ENCODE data around the gene PCBP3. TPM values are rescaled to one million over a fixed set of nuclear protein-coding genes. Genes with fewer than 3 reads are reported as not detected.

PCBP3 gene
- total RNA-seq, 1 experiment from 2014 or later = not detected

GRCh38 chr21:45964649-45965048 lies 321.1 kb downstream of the PCBP3 start:
- Histone ChIP-seq H3K36me3 (ENCODE audit: insufficient read depth, low read length) (no peaks in the 10 kb centered on the region), H3K79me2 (ENCODE audit: low read length) (no peaks in the 10 kb centered on the region), H3K4me1 (ENCODE audit: low read length) (no peaks in the 10 kb centered on the region), H3K9me3 (ENCODE audit: low read length) (no peaks in the 10 kb centered on the region), H3K4me3 (ENCODE audit: low read length) (no peak overlapping the region), H3K9ac (ENCODE audit: low read length) (no peak overlapping the region), H2AFZ (ENCODE audit: low read length) (no peak overlapping the region), H4K20me1 (ENCODE audit: insufficient read depth, low read depth, low read length) (no peaks in the 10 kb centered on the region), H3K9me2 (replicated peaks; ENCODE audit: insufficient read depth, low read length) (no peaks in the 10 kb centered on the region), H3K4me2 (ENCODE audit: low read depth, low read length, poor library complexity, severe bottlenecking) (no peak overlapping the region), H3K27me3 (ENCODE audit: low read length) (no peaks in the 10 kb centered on the region), H3K27ac (ENCODE audit: low read length) (no peak overlapping the region)
- DNase-seq = no peak

GRCh38 chr21:45965084-45965809 lies 321.7 kb downstream of the PCBP3 start:
- H3K9me2 ChIP-seq (replicated peaks; ENCODE audit: insufficient read depth, low read length) = no peaks in the 10 kb centered on the region
- no peaks in the 10 kb centered on the region for H4K20me1 ChIP-seq (ENCODE audit: insufficient read depth, low read depth, low read length)
- no peaks in the 10 kb centered on the region for H3K4me1 ChIP-seq (ENCODE audit: low read length)
- H3K9me3 ChIP-seq (ENCODE audit: low read length) = no peaks in the 10 kb centered on the region
- no peak overlapping the region for H3K4me3 ChIP-seq (ENCODE audit: low read length)
- no peak overlapping the region for H3K9ac ChIP-seq (ENCODE audit: low read length)
- H3K79me2 ChIP-seq (ENCODE audit: low read length) = no peaks in the 10 kb centered on the region
- no peaks in the 10 kb centered on the region for H3K27me3 ChIP-seq (ENCODE audit: low read length)
- H3K4me2 ChIP-seq (ENCODE audit: low read depth, low read length, poor library complexity, severe bottlenecking) = no peak overlapping the region
- H2AFZ ChIP-seq (ENCODE audit: low read length) = no peak overlapping the region
- no peak overlapping the region for H3K27ac ChIP-seq (ENCODE audit: low read length)
- no peak for DNase-seq
- H3K36me3 ChIP-seq (ENCODE audit: insufficient read depth, low read length) = no peaks in the 10 kb centered on the region

DNA sequence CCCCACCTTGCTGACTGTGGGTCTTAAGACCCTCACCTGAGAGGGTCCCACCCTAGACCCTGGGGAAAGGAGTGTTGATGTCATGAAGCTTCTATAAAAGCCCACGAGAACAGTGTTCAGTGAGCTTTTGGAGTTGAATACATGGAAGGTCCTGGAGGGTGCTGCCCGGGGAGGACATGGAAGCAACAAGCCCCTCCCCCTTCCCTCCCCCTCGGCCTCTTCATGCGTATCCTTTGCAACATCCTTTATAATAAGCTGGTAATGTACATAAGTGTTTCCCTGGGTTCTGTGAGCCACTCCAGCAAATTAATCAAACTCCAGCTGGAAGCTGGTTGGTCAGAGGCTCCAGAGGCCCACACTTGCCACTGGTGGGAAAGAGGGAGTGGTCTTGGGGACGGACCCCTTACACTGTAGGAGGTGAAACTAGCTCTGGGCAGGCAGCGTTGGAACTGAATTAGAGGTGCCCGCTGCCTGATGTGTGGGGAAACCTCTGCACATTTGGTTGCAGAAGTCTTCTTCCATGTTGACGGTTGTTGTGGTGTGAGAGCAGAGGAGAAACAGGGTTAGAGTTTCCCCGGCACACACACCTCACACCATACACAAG lies 323.4 kb downstream of the PCBP3 start:
- H4K20me1 ChIP-seq (ENCODE audit: insufficient read depth, low read depth, low read length) = no peaks in the 10 kb centered on the region
- H3K27me3 ChIP-seq (ENCODE audit: low read length) = no peaks in the 10 kb centered on the region
- no peaks in the 10 kb centered on the region for H3K36me3 ChIP-seq (ENCODE audit: insufficient read depth, low read length)
- H3K79me2 ChIP-seq (ENCODE audit: low read length) = no peaks in the 10 kb centered on the region
- no peaks in the 10 kb centered on the region for H3K9me2 ChIP-seq (replicated peaks; ENCODE audit: insufficient read depth, low read length)
- no peaks in the 10 kb centered on the region for H3K4me1 ChIP-seq (ENCODE audit: low read length)
- H3K4me3 ChIP-seq (ENCODE audit: low read length) = no peak overlapping the region
- H3K4me2 ChIP-seq (ENCODE audit: low read depth, low read length, poor library complexity, severe bottlenecking) = no peak overlapping the region
- H2AFZ ChIP-seq (ENCODE audit: low read length) = no peak overlapping the region
- no peak overlapping the region for H3K9ac ChIP-seq (ENCODE audit: low read length)
- H3K9me3 ChIP-seq (ENCODE audit: low read length) = no peaks in the 10 kb centered on the region
- H3K27ac ChIP-seq (ENCODE audit: low read length) = no peak overlapping the region
- no peak for DNase-seq

DNA sequence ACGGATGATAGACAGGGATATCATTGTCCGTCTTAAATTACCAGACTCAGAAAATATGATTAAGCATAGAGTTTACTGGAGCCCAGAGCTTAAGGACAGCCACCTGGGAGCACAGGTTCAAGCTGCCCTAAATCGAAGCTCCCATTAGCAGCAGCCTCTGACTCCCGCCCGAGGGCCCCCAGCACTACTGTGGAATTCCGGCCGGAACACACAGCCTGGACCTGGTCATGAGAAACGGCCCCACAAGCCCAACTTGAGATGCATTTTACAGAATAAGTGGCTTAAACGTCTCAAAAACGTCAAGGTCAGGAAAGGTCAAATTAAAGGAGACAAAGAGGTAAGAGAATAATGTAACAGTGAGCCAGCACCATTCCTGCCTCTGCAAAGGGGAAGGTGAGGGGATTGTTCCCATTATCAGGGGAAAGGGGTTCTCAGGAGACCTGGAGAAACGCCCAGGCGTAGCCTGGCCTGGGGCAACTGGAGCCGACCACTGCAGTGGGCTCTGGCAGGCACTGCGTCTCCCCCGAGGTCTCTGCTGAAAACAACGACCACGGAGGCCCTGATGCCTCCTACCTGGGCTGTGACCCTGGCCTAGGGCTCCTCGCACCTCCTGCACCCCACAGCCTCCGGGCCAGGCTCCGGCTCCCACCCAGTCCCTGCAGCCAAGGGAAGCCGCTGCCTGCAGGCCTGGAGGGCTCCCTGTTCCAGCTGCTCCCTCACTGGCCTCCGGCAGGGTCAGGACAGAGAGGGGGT lies 326.6 kb downstream of the PCBP3 start:
- Histone ChIP-seq H2AFZ (ENCODE audit: low read length) (no peak overlapping the region), H3K36me3 (ENCODE audit: insufficient read depth, low read length) (no peaks in the 10 kb centered on the region), H3K27me3 (ENCODE audit: low read length) (no peaks in the 10 kb centered on the region), H4K20me1 (ENCODE audit: insufficient read depth, low read depth, low read length) (no peaks in the 10 kb centered on the region), H3K79me2 (ENCODE audit: low read length) (no peaks in the 10 kb centered on the region), H3K27ac (ENCODE audit: low read length) (no peak overlapping the region), H3K9me2 (replicated peaks; ENCODE audit: insufficient read depth, low read length) (no peaks in the 10 kb centered on the region), H3K4me2 (ENCODE audit: low read depth, low read length, poor library complexity, severe bottlenecking) (no peak overlapping the region), H3K9ac (ENCODE audit: low read length) (no peak overlapping the region), H3K4me1 (ENCODE audit: low read length) (no peaks in the 10 kb centered on the region), H3K9me3 (ENCODE audit: low read length) (no peaks in the 10 kb centered on the region), H3K4me3 (ENCODE audit: low read length) (no peak overlapping the region)
- no peak for DNase-seq

GRCh38 chr21:45970674-45971615 lies 327.4 kb downstream of the PCBP3 start:
- Histone ChIP-seq H3K4me3 (ENCODE audit: low read length) (no peak overlapping the region), H3K4me2 (ENCODE audit: low read depth, low read length, poor library complexity, severe bottlenecking) (no peak overlapping the region), H3K4me1 (ENCODE audit: low read length) (no peaks in the 10 kb centered on the region)

GRCh38 chr21:45971616-45972352 lies 328.3 kb downstream of the PCBP3 start:
- DNase-seq = no peak
- Histone ChIP-seq H3K4me3 (ENCODE audit: low read length) (no peak overlapping the region), H4K20me1 (ENCODE audit: insufficient read depth, low read depth, low read length) (no peaks in the 10 kb centered on the region), H3K4me2 (ENCODE audit: low read depth, low read length, poor library complexity, severe bottlenecking) (no peak overlapping the region), H3K4me1 (ENCODE audit: low read length) (no peaks in the 10 kb centered on the region), H3K9me2 (replicated peaks; ENCODE audit: insufficient read depth, low read length) (no peaks in the 10 kb centered on the region), H3K27ac (ENCODE audit: low read length) (no peak overlapping the region), H2AFZ (ENCODE audit: low read length) (no peak overlapping the region), H3K36me3 (ENCODE audit: insufficient read depth, low read length) (no peaks in the 10 kb centered on the region), H3K9ac (ENCODE audit: low read length) (no peak overlapping the region), H3K27me3 (ENCODE audit: low read length) (no peaks in the 10 kb centered on the region), H3K79me2 (ENCODE audit: low read length) (no peaks in the 10 kb centered on the region), H3K9me3 (ENCODE audit: low read length) (no peaks in the 10 kb centered on the region)

More at GRCh38 chr21:45970674-45971615, 327.4 kb downstream of the PCBP3 start:
- Histone ChIP-seq H3K79me2 (ENCODE audit: low read length) (no peaks in the 10 kb centered on the region), H3K27ac (ENCODE audit: low read length) (no peak overlapping the region), H4K20me1 (ENCODE audit: insufficient read depth, low read depth, low read length) (no peaks in the 10 kb centered on the region), H3K9me3 (ENCODE audit: low read length) (no peaks in the 10 kb centered on the region), H3K36me3 (ENCODE audit: insufficient read depth, low read length) (no peaks in the 10 kb centered on the region), H3K27me3 (ENCODE audit: low read length) (no peaks in the 10 kb centered on the region), H2AFZ (ENCODE audit: low read length) (no peak overlapping the region), H3K9ac (ENCODE audit: low read length) (no peak overlapping the region), H3K9me2 (replicated peaks; ENCODE audit: insufficient read depth, low read length) (no peaks in the 10 kb centered on the region)
- peak; percentile 61 for DNase-seq

DNA sequence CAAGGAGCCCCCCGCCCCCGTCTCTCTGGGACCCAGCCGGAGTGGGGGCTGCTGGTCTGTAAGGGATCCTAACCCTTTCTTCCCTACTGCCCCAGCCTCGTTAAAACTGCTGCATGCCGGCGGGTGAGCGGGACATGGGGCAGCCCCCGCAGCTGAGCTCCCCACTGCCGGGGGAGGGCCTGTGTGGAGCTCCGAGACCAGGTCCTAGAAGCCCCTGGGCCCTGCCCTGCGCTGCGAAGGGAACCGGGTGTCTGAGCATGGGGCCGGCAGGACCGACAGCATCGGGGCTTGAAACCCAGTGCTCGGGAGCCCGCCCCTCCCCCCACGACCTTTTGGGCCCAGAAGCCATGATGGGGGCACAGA lies 328.8 kb downstream of the PCBP3 start:
- H3K9me2 ChIP-seq (replicated peaks; ENCODE audit: insufficient read depth, low read length) = no peaks in the 10 kb centered on the region
- H3K27me3 ChIP-seq (ENCODE audit: low read length) = no peaks in the 10 kb centered on the region
- no peaks in the 10 kb centered on the region for H3K79me2 ChIP-seq (ENCODE audit: low read length)
- H4K20me1 ChIP-seq (ENCODE audit: insufficient read depth, low read depth, low read length) = no peaks in the 10 kb centered on the region
- H3K9ac ChIP-seq (ENCODE audit: low read length) = no peak overlapping the region
- H2AFZ ChIP-seq (ENCODE audit: low read length) = no peak overlapping the region
- no peaks in the 10 kb centered on the region for H3K4me1 ChIP-seq (ENCODE audit: low read length)
- H3K27ac ChIP-seq (ENCODE audit: low read length) = no peak overlapping the region
- H3K4me3 ChIP-seq (ENCODE audit: low read length) = no peak overlapping the region
- no peaks in the 10 kb centered on the region for H3K9me3 ChIP-seq (ENCODE audit: low read length)
- no peak for DNase-seq
- no peak overlapping the region for H3K4me2 ChIP-seq (ENCODE audit: low read depth, low read length, poor library complexity, severe bottlenecking)
- no peaks in the 10 kb centered on the region for H3K36me3 ChIP-seq (ENCODE audit: insufficient read depth, low read length)
